PC-9 (cell line): ENCODE results near the gene ZNF26. TPM values are rescaled to one million over a fixed set of nuclear protein-coding genes. Genes with fewer than 3 reads are reported as not detected.

Experiments used
- BruUV-seq: library from RNA; stranded (reverse); fragments of 400-500 nt; replicated peaks from 2 replicates; lab custom pipeline; 2021; lab: Mats Ljungman, UMichigan
- CTCF ChIA-PET: fragments of 300-600 bp; sonication (Branson Sonifier 250); formaldehyde crosslinking; loops from one replicate; lab custom pipeline; 2022; ENCODE audit warnings: antibody characterized with exemption; lab: Charles Lee
- POLR2A ChIA-PET: fragments of 300-600 bp; sonication (Branson Sonifier 250); formaldehyde crosslinking; loops from one replicate; lab custom pipeline; 2022; ENCODE audit warnings: antibody characterized with exemption; ENCODE audit not compliant: unreplicated experiment; lab: Charles Lee
- DNase-seq, 2 experiments: peaks; one replicate each; pipeline versions ENCODE4 v3.0.0 to v3.0.0-alpha.2; 2015 to 2022; ENCODE audit warnings: mixed read lengths in 1 of 2
- H2AFZ ChIP-seq: fragments of 200-600 bp; sonication (generic); 2 replicates; pipeline ENCODE4 v1.8.1; 2017; ENCODE audit warnings: antibody characterized with exemption
- H3F3A ChIP-seq: fragments of 200-600 bp; sonication (generic); 2 replicates; pipeline ENCODE4 v1.8.1; 2017; ENCODE audit warnings: antibody characterized with exemption, mild to moderate bottlenecking, low read depth; ENCODE audit not compliant: insufficient read depth
- H3K27ac ChIP-seq: fragments of 200-600 bp; sonication (generic); 2 replicates; pipeline ENCODE4 v1.6.1; 2016; ENCODE audit warnings: mixed run types
- H3K27me3 ChIP-seq: fragments of 200-600 bp; sonication (generic); 2 replicates; pipeline ENCODE4 v1.6.1; 2016; ENCODE audit warnings: low read depth, mixed run types; ENCODE audit not compliant: insufficient read depth
- H3K36me3 ChIP-seq: fragments of 200-600 bp; sonication (generic); 2 replicates; pipeline ENCODE4 v1.6.1; 2016; ENCODE audit warnings: low read depth, mixed run types
- H3K4me1 ChIP-seq: fragments of 200-600 bp; sonication (generic); replicated peaks from 2 replicates; pipeline ENCODE4 v1.6.1; 2016; ENCODE audit warnings: mixed run types; ENCODE audit not compliant: insufficient read depth
- H3K4me2 ChIP-seq: fragments of 200-600 bp; sonication (generic); 2 replicates; pipeline ENCODE4 v1.6.1; 2017; ENCODE audit warnings: mixed run types
- H3K4me3 ChIP-seq: fragments of 200-600 bp; sonication (generic); 2 replicates; pipeline ENCODE4 v1.6.1; 2016; ENCODE audit warnings: mixed run types
- H3K79me2 ChIP-seq: fragments of 200-600 bp; sonication (generic); 2 replicates; pipeline ENCODE4 v1.6.1; 2017; ENCODE audit warnings: low read depth, mixed run types
- H3K9me2 ChIP-seq: fragments of 200-600 bp; sonication (generic); 2 replicates; pipeline ENCODE4 v1.8.1; 2017; ENCODE audit warnings: mild to moderate bottlenecking; ENCODE audit not compliant: insufficient read depth
- H3K9me3 ChIP-seq: fragments of 200-600 bp; sonication (generic); 2 replicates; pipeline ENCODE4 v1.8.1; 2016; ENCODE audit warnings: low read depth; ENCODE audit not compliant: insufficient read depth
- H4K20me1 ChIP-seq: fragments of 200-600 bp; sonication (generic); 2 replicates; pipeline ENCODE4 v1.8.1; 2017; ENCODE audit not compliant: insufficient read depth
- CTCF ChIP-seq: fragments of 200-600 bp; sonication (generic); conservative IDR thresholded peaks from 2 replicates; pipeline ENCODE4 v1.6.1; 2017; ENCODE audit warnings: mixed run types, antibody characterized with exemption, mild to moderate bottlenecking, moderate library complexity
- EZH2 ChIP-seq: fragments of 200-600 bp; sonication (generic); IDR thresholded peaks from 2 replicates; pipeline ENCODE4 v1.8.0; 2017; ENCODE audit warnings: antibody characterized with exemption, low read depth
- intact Hi-C: fragments of 100-400 bp; cut with micrococcal nuclease; formaldehyde crosslinking; loops from one replicate; pipeline ENCODE4 v1.10.0; 2022; ENCODE audit not compliant: unreplicated experiment
- total RNA-seq: library from RNA; stranded (reverse); gene quantifications from 2 replicates; pipeline ENCODE4 v1.2.3, GENCODE V29; 2021

Gene ZNF26
- total RNA-seq, 1 experiment from 2014 or later, result 13.2 TPM

- intact Hi-C loops, result loop anchor here (1.0 kb wide), 3 partner anchors 43 to 144 kb away; partner anchors contain the start of genes ZNF140, ZNF26 and ZNF268
- H3K36me3 ChIP-seq, result peaks cover 42% of the 10 kb centered on the region
Measured at GRCh38 chr12:133037207-133038005, 51.2 kb downstream of the ZNF26 start, which contains the start of gene ZNF84. Gene ZNF84, plus strand, starts transcription at chr12:133037509. Its CDS starts 3,959 bp downstream, at chr12:133041468.

GRCh38 chr12:133038118-133038709 is 52.0 kb downstream of the ZNF26 start:
- intact Hi-C loops, result no loop called here

More at GRCh38 chr12:133037207-133038005, 51.2 kb downstream of the ZNF26 start, which contains the start of gene ZNF84:
- Histone ChIP-seq H3K9me3 (peaks cover 47% of the 10 kb centered on the region), H3K79me2 (peaks cover 31% of the 10 kb centered on the region), H3K4me3 (peak within 1 kb of the TSS; percentile 80), H3K4me1 (no peaks in the 10 kb centered on the region), H2AFZ (peak within 1 kb of the TSS; percentile 85), H3K4me2 (peak within 1 kb of the TSS; percentile 81), H3K27ac (peak within 1 kb of the TSS; percentile 80), H3K9me2 (no peaks in the 10 kb centered on the region), H3K27me3 (no peaks in the 10 kb centered on the region; the same call in 1 of the 2 replicates), H4K20me1 (no peaks in the 10 kb centered on the region), H3F3A (peaks cover 4% of the 10 kb centered on the region; the same call in 1 of the 2 replicates)
- no TSS peak for BruUV-seq
- TF ChIP-seq EZH2, result no peak
- no peak for TF ChIP-seq CTCF
- DNase-seq, result peak; percentile 88 to 92
- POLR2A ChIA-PET, result no interaction called here
- CTCF ChIA-PET, result no interaction called here

More at GRCh38 chr12:133038118-133038709, 52.0 kb downstream of the ZNF26 start:
- H3K4me1 ChIP-seq, result no peaks in the 10 kb centered on the region
- no peaks in the 10 kb centered on the region; the same call in 1 of the 2 replicates for H3K27me3 ChIP-seq
- peaks cover 49% of the 10 kb centered on the region for H3K36me3 ChIP-seq
- no peaks in the 10 kb centered on the region for H4K20me1 ChIP-seq
- H3K79me2 ChIP-seq, result peaks cover 31% of the 10 kb centered on the region
- DNase-seq, result no peak
- peaks cover 4% of the 10 kb centered on the region; the same call in 1 of the 2 replicates for H3F3A ChIP-seq
- H3K9me2 ChIP-seq, result no peaks in the 10 kb centered on the region
- H3K4me3 ChIP-seq, result peak overlapping the region; percentile 80
- TF ChIP-seq CTCF (no peak), EZH2 (no peak)
- peak overlapping the region; percentile 81 for H3K4me2 ChIP-seq
- peak overlapping the region; percentile 85 for H2AFZ ChIP-seq
- POLR2A ChIA-PET, result no interaction called here
- BruUV-seq, result TSS peak; percentile 26
- CTCF ChIA-PET, result no interaction called here
- H3K9me3 ChIP-seq, result peaks cover 54% of the 10 kb centered on the region
- H3K27ac ChIP-seq, result peak overlapping the region; percentile 80; the same call in 1 of the 2 replicates
